Measurements from ENCODE around the gene NAB2. TPM values are rescaled to one million over a fixed set of nuclear protein-coding genes. Genes with fewer than 3 reads are reported as not detected.

NAB2 gene
- total and polyA plus RNA-seq, 10 of the 15 experiments (the other 5 are each of a cell fraction or from before 2014, with no cell fraction given) = 0.35 to 35.2 (median 15.3) TPM

GRCh38 chr12:57087010-57087690 is 1.8 kb upstream of the NAB2 start (continued):
- TF ChIP-seq NFIC (IDR thresholded peaks at IDR 0.05; ENCODE audit: low read depth, low read length) (no peak), MAX (IDR thresholded peaks at IDR 0.05; ENCODE audit: low read depth, low read length) (no peak; the same call in 1 of the 2 replicates), SP1 (IDR thresholded peaks at IDR 0.05; ENCODE audit: low read depth, low read length) (peak; percentile 15), SUPT20H (IDR thresholded peaks at IDR 0.05; ENCODE audit: borderline replicate concordance, control insufficient read depth, low read depth, low read length) (no peak), EP300 (IDR thresholded peaks at IDR 0.05; ENCODE audit: borderline replicate concordance in 1 of 2, control insufficient read depth in 1 of 2, low read depth in 2 of 2, low read length in 2 of 2) (peak in 1 of 2 experiments; percentile 34; a peak in 1 of 4 replicates), TCF3 (IDR thresholded peaks at IDR 0.05; ENCODE audit: borderline replicate concordance, insufficient read depth, low read depth, low read length) (no peak), ZBTB33 (IDR thresholded peaks at IDR 0.05) (no peak), CEBPB (IDR thresholded peaks at IDR 0.05; ENCODE audit: borderline replicate concordance in 1 of 2, low read depth in 2 of 2, low read length in 2 of 2) (no peak), ZZZ3 (IDR thresholded peaks at IDR 0.05; ENCODE audit: control insufficient read depth, insufficient read length, low read depth) (no peak), MYC (IDR thresholded peaks at IDR 0.05; ENCODE audit: insufficient read depth, insufficient read length, insufficient replicate concordance, low read length, severe bottlenecking) (no peak), IRF3 (IDR thresholded peaks at IDR 0.05) (no peak), PAX8 (IDR thresholded peaks at IDR 0.05) (no peak), SIN3A (IDR thresholded peaks at IDR 0.05; ENCODE audit: low read depth, low read length) (peak; percentile 55; the same call in 1 of the 2 replicates), TAF1 (IDR thresholded peaks at IDR 0.05; ENCODE audit: borderline replicate concordance, low read depth, low read length) (peak; percentile 43; the same call in 1 of the 2 replicates), TCF7 (IDR thresholded peaks at IDR 0.05; ENCODE audit: borderline replicate concordance) (no peak), EED (IDR thresholded peaks at IDR 0.05; ENCODE audit: low read depth) (no peak), NR2C2 (IDR thresholded peaks at IDR 0.05; ENCODE audit: borderline replicate concordance, control insufficient read depth, insufficient read length, low read depth) (no peak), MTA3 (IDR thresholded peaks at IDR 0.05; ENCODE audit: borderline replicate concordance, low read length) (no peak), RCOR1 (conservative IDR thresholded peaks at IDR 0.05; ENCODE audit: low read depth, low read length) (no peak), PAX5 (IDR thresholded peaks at IDR 0.05; ENCODE audit: borderline replicate concordance, low read depth, low read length) (0 out of 2 replicates have a peak, but pooled peaks have one; percentile 4), ZNF384 (IDR thresholded peaks at IDR 0.05; ENCODE audit: borderline replicate concordance, low read depth, low read length) (no peak), ATF2 (IDR thresholded peaks at IDR 0.05; ENCODE audit: low read length) (no peak), KAT2A (conservative IDR thresholded peaks at IDR 0.05; ENCODE audit: control insufficient read depth, low read depth, low read length) (no peak)
